ENCODE results near the gene UTP4. TPM values are rescaled to one million over a fixed set of nuclear protein-coding genes. Genes with fewer than 3 reads are reported as not detected.

UTP4 gene
- total RNA-seq, 4 donors from 2014 or later: 10.1 to 79.4 (median 17.6) TPM

GRCh38 chr16:69171325-69172084, 39.1 kb downstream of the UTP4 start:
- intact Hi-C loops (cut with DNase I; ENCODE audit: low total_unique reads) (no loop called here), in situ Hi-C loops (cut with MboI; ENCODE audit: low pct_ligation_motif_present in 1 of 4, low pct_unique_long_range_greater_than_20kb in 1 of 4, low sequenced_read_pairs in 3 of 4) (no loop called here)
- peaks cover 24 to 41% (median 24%) of the 10 kb centered on the region in 4 donors for H3K4me1 ChIP-seq
- DNase-seq: no peak
- peak overlapping the region; percentile 86 to 98 (median 94) for H3K27ac ChIP-seq
- H3K4me3 ChIP-seq: no peak overlapping the region
- H3K9me3 ChIP-seq: no peaks in the 10 kb centered on the region
- TF ChIP-seq POLR2AphosphoS5 (IDR thresholded peaks at IDR 0.05) (no peak), POLR2A (IDR thresholded peaks at IDR 0.05) (no peak), EP300 (IDR thresholded peaks at IDR 0.05; ENCODE audit: low read depth) (no peak), CTCF (IDR thresholded peaks at IDR 0.05) (no peak)
- H3K27me3 ChIP-seq: no peaks in the 10 kb centered on the region
- H3K36me3 ChIP-seq: peaks cover 0 to 13% (median 5%) of the 10 kb centered on the region in 4 donors
- WGBS, 2 donors (ENCODE audit: low coverage in 1 of 2): 52 to 71% methylated on average over 5 to 6 of the region's 6 CpGs

- DNase-seq: no peak
- H3K9me3 ChIP-seq: no peaks in the 10 kb centered on the region
- no peaks in the 10 kb centered on the region for H3K36me3 ChIP-seq
- intact Hi-C loops (cut with DNase I; ENCODE audit: low total_unique reads): no loop called here
- TF ChIP-seq POLR2AphosphoS5 (IDR thresholded peaks at IDR 0.05) (no peak), EP300 (IDR thresholded peaks at IDR 0.05; ENCODE audit: low read depth) (no peak), POLR2A (IDR thresholded peaks at IDR 0.05) (no peak)
- no peak overlapping the region for H3K4me3 ChIP-seq
- H3K4me1 ChIP-seq: peaks cover 31 to 50% (median 40%) of the 10 kb centered on the region in 4 donors
- H3K27ac ChIP-seq: peak overlapping the region in 3 of 4 donors; percentile 13 to 21 (median 19)
- 90% methylated on average over 4 of the region's 4 CpGs; no CpG with 5 or more reads in 1 of the 2 donors for WGBS, 2 donors (ENCODE audit: low coverage in 1 of 2)
- in situ Hi-C loops (cut with MboI; ENCODE audit: low pct_ligation_motif_present in 1 of 4, low pct_unique_long_range_greater_than_20kb in 1 of 4, low sequenced_read_pairs in 3 of 4): no loop called here
- H3K27me3 ChIP-seq: no peaks in the 10 kb centered on the region
Observed at GRCh38 chr16:69176033-69176800, 43.8 kb downstream of the UTP4 start.

GRCh38 chr16:69179328-69180010, 47.0 kb downstream of the UTP4 start:
- Histone ChIP-seq H3K27me3 (no peaks in the 10 kb centered on the region), H3K4me3 (no peak overlapping the region), H3K4me1 (peaks cover 18 to 29% (median 25%) of the 10 kb centered on the region in 4 donors), H3K36me3 (no peaks in the 10 kb centered on the region), H3K9me3 (no peaks in the 10 kb centered on the region), H3K27ac (peak overlapping the region; percentile 66 to 85 (median 81))
- DNase-seq: peak; percentile 83
- TF ChIP-seq EP300 (IDR thresholded peaks at IDR 0.05; ENCODE audit: low read depth): no peak
- TF ChIP-seq POLR2AphosphoS5 (IDR thresholded peaks at IDR 0.05): peak; percentile 47 to 81 (median 68)
- in situ Hi-C loops (cut with MboI; ENCODE audit: low pct_ligation_motif_present in 1 of 4, low pct_unique_long_range_greater_than_20kb in 1 of 4, low sequenced_read_pairs in 3 of 4): no loop called here
- intact Hi-C loops (cut with DNase I; ENCODE audit: low total_unique reads): no loop called here
- WGBS, 2 donors (ENCODE audit: low coverage in 1 of 2): 14 to 17% methylated on average over 5 to 6 of the region's 6 CpGs

- Histone ChIP-seq H3K4me3 (no peak overlapping the region), H3K36me3 (no peaks in the 10 kb centered on the region), H3K27me3 (no peaks in the 10 kb centered on the region), H3K27ac (peak overlapping the region; percentile 66 to 85 (median 81)), H3K9me3 (no peaks in the 10 kb centered on the region), H3K4me1 (peaks cover 18 to 28% (median 25%) of the 10 kb centered on the region in 4 donors)
- intact Hi-C loops (cut with DNase I; ENCODE audit: low total_unique reads): no loop called here
- no peak for DNase-seq
- TF ChIP-seq POLR2A (IDR thresholded peaks at IDR 0.05) (no peak), EP300 (IDR thresholded peaks at IDR 0.05; ENCODE audit: low read depth) (no peak), POLR2AphosphoS5 (IDR thresholded peaks at IDR 0.05) (no peak), CTCF (IDR thresholded peaks at IDR 0.05) (no peak)
- in situ Hi-C loops (cut with MboI; ENCODE audit: low pct_ligation_motif_present in 1 of 4, low pct_unique_long_range_greater_than_20kb in 1 of 4, low sequenced_read_pairs in 3 of 4): no loop called here
Observed at GRCh38 chr16:69180011-69180338, 47.5 kb downstream of the UTP4 start.
